SW480 (cell line): Measurements from ENCODE around the gene ACAP3.

Experiments used
- DNase-seq: peaks from one replicate; pipeline ENCODE4 v3.0.0-alpha.2; 2016; ENCODE audit warnings: low spot score

Gene ACAP3

DNA sequence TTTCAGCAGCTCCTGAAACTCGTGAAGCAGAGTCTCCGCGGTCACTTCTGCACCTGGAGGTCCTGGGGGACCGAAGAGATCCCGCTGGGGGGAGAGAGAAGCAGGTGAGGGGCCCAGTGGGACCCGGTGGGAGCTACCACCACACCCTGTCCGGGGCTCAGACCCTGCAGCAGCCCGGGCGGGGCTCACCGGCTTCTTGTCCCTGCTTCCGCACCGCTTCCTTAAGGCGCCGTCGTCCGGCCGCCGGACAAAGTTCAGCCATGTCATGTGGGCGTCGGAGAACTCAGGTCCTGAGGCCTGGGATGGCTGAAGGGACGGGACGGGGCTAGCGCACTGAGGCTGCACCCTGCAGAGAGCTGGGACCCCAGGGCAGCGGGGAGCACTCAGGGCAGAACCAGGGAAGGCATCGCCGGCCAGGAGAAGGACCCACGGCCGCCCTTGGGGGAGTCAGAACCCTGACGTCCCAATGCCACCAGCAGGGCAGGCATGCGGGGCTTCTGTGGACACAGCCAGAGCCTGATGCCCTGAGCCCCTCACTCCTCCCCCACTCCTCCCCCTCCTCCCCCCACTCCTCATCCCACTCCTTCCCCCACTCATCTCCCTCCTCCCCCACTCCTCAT, 63.4 kb downstream of the ACAP3 start:
- no peak for DNase-seq

- no peak for DNase-seq
Observed at GRCh38 chr1:1243807-1244191, 63.9 kb downstream of the ACAP3 start.

DNA sequence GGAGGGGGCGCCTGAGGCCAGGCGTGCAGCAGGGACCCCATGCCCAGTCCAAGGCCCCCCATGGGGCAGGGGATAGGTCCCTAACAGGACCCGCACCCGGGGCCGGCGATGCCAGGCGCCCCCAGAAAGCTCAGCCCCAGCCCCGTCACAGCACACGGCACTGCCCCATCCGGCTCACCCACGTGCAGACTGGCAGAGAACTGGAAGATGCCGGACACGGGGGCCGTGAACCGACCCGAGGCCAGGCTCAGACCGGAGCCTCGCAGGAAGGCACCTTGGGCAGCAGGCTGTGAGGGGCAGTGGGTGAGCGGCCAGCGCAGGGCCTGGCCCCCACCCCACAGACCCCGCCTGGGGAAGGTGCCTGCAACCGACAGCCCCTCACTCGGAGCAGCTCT, 64.5 kb downstream of the ACAP3 start:
- DNase-seq = no peak

DNA sequence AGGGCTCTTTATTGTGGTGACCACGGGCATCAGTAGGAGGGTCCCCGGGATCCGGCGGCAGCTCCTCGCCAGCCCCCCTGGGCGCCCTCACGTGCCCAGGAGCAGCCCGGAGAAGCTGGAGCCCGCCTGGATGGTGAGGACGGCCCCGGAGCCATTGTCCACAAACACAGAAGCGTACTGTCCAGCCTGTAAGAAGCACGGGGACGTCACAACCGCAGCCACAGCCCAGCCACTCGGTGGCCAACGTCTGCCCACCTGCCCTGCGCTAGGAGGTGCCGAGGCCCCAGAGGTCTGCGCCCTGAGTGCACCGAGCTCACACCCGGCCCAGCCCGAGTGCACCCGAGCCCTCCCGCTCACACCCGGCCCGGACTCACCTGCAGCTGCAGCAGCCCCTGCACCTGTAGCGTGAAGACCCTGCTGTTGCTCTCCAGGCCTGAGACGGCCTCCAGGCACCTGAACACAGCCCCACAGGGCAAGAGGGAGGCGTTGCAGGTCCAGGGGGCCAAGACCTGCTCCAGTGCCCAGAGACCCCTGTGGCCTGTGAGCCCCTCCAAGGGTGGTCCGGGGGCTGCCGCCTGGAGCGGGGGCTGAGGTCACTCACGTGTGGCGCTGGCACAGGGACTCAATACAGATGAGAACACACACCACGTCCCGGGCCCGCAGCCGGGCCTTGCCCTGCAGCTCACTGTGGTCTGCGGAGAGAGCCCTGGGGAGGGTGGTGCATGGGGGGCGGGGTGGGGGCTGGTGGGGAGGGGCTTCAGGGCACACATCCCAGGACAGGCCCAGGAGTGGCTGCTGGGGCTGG, 65.1 kb downstream of the ACAP3 start:
- no peak for DNase-seq
